GM20000 (cell line): ENCODE results near the gene ZNF208.

ENCODE experiments used
- DNase-seq: peaks from one replicate; pipeline ENCODE4 v3.0.0; 2012; ENCODE audit warnings: low spot score
- TF ChIP-seq, protein P1 (sequence below): IDR thresholded peaks from 2 replicates; pipeline ENCODE4 v1.5.1; 2012; ENCODE audit warnings: mild to moderate bottlenecking, control low read depth; ENCODE audit errors: extremely low read depth, missing control alignments

The ZNF208 gene

DNA sequence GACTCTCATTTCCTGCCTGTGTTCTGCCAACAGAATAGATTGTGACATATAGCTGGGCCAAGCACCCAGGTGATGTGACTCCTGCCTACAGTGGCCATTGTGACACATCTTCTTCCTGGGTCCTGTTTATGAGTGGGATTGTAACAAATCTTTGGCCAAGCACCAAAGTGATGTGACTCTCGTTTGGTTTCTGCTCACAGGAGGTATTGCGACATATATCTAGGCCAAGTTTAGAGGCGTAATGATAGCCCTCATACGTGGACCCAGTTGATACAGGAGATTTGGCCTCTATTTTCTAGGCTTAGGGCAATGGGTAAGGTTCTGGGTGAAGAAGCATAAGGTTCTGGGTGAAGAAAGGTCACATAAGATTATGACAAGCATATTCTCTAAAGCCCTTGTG, 76.2 kb downstream of the ZNF208 start:
- TF ChIP-seq, protein P1, sequence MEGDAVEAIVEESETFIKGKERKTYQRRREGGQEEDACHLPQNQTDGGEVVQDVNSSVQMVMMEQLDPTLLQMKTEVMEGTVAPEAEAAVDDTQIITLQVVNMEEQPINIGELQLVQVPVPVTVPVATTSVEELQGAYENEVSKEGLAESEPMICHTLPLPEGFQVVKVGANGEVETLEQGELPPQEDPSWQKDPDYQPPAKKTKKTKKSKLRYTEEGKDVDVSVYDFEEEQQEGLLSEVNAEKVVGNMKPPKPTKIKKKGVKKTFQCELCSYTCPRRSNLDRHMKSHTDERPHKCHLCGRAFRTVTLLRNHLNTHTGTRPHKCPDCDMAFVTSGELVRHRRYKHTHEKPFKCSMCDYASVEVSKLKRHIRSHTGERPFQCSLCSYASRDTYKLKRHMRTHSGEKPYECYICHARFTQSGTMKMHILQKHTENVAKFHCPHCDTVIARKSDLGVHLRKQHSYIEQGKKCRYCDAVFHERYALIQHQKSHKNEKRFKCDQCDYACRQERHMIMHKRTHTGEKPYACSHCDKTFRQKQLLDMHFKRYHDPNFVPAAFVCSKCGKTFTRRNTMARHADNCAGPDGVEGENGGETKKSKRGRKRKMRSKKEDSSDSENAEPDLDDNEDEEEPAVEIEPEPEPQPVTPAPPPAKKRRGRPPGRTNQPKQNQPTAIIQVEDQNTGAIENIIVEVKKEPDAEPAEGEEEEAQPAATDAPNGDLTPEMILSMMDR, result no peak
- DNase-seq, result no peak

DNA sequence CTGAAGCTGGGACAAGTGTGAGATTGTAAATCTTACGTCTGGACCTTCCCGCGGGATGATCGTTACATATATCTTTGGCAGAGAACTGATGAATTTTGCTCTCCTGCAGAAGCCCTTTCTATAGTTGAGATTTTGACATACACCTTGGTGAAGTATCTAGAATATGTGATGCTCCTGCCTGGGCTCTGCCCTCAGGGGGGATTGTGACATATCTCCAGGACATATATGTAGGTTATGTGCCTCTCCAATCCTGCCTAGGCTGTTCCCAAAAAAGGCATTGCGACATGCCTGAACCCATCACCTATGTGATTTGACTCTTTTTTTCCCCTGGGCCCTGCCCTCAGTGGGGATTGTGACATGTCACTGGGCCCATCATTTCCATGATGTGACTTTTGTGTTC, 76.6 kb downstream of the ZNF208 start:
- no peak for DNase-seq
- TF ChIP-seq, protein P1, result no peak

DNA sequence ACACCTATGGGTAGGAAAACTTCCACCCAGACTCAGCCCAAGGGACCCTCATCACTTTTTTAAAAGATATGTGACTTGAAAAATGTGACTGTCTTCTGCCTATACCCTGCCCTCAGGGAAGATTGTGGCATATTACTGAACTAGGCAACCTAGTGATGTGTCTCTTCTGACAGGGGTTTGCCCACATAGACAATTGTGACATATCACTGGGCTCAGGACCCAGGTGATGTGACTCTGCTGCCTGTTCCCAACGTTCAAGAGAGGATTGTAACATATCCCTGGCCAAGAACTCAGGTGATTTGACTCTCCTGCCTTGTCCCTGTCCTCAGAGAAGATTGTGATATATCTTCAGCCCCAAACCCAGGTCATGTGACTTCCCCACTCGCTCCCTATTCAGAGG, 88.5 kb downstream of the ZNF208 start:
- TF ChIP-seq, protein P1, result no peak
- no peak for DNase-seq

DNA sequence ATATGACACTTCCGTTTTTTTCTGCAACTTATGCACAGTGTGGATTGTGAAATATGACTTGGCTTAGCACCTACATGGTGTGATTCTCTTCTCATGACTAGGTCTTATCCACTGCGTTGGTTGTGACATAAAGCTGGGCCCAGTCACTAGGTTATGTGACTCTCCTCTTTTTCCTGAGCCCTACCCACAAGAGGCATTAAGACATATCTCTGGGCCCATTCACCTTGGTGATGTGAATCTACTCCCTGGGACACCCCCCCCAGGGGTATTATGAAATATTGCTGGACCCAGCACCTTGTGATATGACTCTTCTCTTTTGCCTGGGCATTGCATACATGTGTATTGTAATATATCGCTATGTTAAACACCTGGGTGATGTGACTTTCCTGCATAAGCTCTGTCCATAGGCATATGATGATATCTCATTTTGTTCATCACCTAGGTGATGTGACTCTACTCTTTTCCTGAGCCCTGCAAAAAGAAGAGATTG, 89.0 kb downstream of the ZNF208 start:
- no peak for DNase-seq
- TF ChIP-seq, protein P1, result no peak

DNA sequence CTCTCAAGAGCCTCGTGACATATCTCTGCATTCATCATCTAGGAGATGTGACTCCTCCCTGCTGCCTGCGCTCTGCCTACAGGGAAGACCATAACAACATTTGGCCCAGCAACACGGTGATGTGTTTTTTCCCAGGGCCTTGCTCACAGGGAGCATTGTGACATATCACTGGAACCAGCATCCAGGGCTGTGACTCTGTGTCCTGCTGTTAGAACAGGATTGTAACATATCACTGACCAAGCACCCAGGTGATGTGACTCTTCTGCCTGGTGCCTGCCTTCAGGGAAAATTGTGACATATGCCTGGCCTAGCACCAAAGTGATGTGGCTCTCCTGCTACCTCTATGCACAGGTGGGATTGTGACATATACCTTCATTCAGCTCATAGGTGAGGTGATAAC, 95.3 kb downstream of the ZNF208 start:
- TF ChIP-seq, protein P1, result no peak
- DNase-seq, result no peak

DNA sequence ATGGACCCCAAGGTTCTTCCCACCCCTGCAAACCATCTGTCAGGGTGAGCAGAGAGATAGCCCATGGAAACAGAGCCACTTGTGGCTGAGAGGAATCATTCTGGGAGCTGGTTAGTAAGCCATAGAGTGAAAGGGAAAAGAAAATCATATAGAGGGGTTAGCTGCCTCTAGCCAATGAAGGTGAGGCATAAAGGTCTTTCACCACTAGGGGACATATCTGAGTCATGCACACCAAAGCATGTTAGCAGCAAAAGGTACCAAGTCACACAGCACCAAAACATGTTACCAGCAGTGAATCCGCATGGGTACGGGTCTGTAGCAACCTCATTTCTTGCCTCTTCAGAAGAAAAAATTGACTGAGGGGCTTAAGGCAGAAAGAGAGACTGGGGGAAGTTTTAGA, 98.1 kb downstream of the ZNF208 start:
- no peak for DNase-seq
- TF ChIP-seq, protein P1, result no peak

DNA sequence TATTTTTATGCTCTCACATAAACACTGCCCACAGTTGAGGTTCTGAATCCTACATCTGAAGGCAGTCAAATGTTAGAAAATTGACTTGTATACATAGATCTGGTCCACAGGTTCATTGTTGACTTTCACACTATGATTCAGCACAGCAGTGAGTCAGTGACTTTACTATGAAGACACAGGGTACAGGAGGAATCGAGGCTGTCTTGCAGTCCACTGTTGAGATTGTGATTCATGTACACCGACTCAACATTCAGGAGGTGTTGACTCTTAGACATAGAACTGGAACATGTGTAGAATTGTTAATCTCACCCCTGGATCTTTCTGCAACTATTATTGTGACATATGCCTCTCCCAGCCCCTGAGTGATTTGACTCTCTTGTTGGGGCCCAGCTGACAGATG, 100.4 kb downstream of the ZNF208 start:
- TF ChIP-seq, protein P1, result no peak
- no peak for DNase-seq

DNA sequence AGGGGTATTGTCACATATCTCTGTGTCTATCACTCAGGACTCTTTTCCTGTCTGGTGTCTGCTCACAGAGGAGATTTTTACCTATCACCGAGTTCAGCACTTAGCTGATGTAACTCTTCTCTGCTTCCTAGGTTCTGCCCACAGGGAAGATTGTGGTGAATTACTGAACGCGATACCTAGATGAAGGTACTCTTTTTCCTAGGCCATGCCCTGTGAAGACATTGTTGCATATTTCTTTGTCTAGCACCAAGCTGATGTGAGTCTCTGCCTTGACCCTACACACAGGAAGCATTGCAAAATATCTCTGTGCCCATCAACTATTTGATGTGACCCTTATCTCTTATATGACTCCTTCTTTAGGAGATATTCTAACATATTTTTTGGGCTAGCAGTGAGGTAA, 102.7 kb downstream of the ZNF208 start:
- TF ChIP-seq, protein P1, result no peak
- no peak for DNase-seq
